ELF-1 (cell line): ENCODE measurements around the gene VWF.
"Not testable (repeated sequence)": the region's sequence is repeated elsewhere in the genome, so short reads cannot be mapped to it uniquely, and the experiment has no call there.

Experiments used
- DNase-seq: peaks from one replicate; pipeline ENCODE4 v3.0.0-alpha.2; 2016; ENCODE audit warnings: low read depth, low spot score

VWF gene

DNA sequence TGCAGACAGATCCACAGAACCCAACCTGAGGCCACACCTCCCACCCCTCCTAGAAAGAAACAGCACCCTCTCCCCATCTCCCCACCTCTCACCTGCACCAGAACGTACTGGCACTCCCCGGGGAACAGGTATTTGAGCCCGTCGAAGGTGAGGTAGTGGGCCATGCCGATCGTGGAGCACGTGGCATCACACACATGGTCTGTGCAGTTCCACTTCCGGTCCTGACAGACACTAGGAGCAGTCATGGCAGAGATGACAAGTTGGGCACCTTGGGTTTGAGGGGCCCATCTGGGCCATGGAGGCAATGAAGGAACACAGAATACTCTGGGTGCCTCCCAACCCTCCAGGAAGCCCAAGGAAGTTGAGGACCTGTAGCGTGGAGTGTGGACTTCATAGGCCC is 89.9 kb downstream of the VWF start:
- no peak for DNase-seq

GRCh38 chr12:6033546-6033945 is 90.9 kb downstream of the VWF start:
- DNase-seq, result no peak

DNA sequence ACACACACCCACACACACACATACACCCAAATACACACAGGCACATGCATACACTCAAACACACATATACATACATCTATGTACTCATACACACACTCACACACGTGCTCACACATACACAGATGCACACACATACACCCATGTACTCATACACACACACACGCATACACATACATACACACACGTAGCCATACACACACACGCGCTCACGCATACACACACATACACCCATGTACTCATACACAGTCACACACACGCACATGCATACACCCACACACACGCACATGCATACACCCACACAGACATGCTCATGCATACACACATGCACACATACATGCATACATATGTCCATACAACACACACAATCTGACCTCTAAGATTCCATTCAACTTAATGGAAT is 91.7 kb downstream of the VWF start:
- no peak for DNase-seq

DNA sequence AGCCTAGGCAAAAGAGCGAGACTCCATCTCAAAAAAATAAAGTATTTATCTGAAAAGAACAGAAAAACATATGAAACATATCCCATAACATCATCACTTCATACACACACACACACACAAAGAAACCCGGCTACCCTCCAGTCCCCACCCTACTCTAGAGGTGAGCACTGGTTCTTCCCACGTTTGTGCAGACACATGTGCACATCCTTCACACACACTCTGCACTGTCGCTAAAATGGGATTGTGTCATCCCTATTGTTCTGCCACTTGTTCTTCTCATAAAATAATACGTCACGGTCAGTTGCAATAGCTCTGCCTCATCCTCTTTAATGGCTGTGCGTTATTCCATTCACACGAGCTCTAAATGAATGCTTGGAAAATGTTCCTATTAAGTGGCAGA is 93.5 kb downstream of the VWF start:
- DNase-seq, result no peak

- DNase-seq, result no peak
These were observed 94.4 kb downstream of the VWF start for GRCh38 chr12:6030081-6030480.

DNA sequence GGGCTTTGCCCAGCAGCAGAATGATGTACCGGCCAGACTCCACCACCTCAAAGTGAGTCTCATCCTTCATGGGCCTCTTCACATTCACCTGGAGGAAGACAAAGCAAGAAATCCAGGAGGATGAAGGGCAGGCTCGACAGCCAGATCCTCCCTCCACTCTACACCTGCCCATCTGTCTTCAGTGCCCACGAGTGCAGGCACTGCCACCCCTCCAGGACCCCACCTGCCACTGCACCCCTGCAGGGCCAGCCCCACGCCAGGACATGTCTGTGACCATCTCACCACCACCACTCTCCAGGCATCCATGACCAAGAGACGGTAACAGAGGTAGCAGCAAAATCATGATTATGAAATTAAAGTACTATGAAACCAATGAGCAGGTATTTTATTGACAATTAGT is 95.1 kb downstream of the VWF start:
- DNase-seq, result no peak

GRCh38 chr12:6026998-6027397 is 97.5 kb downstream of the VWF start:
- no peak for DNase-seq

DNA sequence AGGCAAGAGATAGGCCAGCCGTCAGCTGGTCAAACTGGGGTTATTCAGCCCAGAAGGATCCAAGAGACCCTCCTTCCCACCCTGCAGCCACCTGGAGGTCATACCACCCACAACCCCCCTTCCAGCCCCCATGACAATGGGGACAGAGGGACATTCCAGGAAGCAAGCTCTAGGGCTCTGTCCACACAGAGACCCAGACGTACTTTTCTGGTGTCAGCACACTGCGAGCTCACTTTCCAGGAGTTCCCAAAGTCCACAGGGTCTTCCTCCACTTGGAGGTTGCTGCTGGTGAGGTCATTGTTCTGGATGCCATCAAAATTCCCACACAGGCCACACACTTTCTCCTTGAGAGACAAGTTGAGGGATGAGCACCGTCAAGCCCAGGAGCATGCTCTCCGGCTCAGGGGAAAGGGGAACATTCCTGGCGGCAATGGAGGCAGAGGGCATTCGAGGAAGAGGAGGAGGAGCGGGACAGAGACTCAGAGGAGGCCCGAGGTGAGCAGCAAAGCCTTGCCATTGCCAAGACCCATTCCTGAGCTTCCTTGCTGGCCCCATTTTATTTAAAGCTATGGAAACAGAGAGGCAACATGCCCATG is 98.7 kb downstream of the VWF start:
- not testable (repeated sequence) for DNase-seq

DNA sequence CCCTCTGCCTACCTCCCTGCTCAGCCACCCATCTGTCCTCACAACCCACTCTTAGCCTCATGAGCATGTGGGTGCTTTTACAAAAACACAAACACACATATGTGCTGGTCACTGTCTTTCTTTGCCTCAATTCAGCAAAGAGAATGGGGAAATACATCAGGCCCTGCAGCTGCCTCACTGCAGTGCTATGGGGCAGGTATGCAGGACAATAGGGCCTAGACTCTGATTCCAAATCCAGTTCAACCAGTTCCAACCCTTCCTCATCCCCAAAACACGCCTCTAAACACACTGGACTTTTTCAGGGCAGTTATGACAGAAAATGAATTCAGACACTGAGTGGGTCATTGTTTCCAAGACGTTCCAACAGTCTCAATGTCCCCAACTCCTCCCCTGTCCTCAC is 100.4 kb downstream of the VWF start:
- peak; percentile 28 for DNase-seq

- DNase-seq, result no peak
These were observed 103.5 kb downstream of the VWF start for GRCh38 chr12:6020930-6021329.

DNA sequence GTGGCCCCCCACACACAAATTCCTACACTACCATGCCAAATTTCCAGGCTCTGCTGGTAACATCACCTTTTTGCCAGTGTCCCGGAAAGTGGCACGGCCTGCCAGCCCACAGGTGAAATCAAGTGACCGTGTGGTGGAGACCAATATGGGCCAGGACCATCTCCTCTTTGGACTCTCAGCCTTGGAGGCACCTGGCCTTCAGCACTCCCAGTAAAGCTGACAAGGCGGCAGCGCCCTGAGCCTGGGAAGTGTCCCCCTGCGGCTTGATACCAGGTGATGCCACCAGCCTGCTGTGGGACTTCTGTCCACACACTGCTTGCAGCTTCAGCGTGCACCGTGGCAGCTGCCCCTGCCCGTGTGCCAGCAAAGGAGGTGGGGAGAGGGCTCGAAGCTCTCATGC is 104.0 kb downstream of the VWF start:
- DNase-seq, result not testable (repeated sequence)

DNA sequence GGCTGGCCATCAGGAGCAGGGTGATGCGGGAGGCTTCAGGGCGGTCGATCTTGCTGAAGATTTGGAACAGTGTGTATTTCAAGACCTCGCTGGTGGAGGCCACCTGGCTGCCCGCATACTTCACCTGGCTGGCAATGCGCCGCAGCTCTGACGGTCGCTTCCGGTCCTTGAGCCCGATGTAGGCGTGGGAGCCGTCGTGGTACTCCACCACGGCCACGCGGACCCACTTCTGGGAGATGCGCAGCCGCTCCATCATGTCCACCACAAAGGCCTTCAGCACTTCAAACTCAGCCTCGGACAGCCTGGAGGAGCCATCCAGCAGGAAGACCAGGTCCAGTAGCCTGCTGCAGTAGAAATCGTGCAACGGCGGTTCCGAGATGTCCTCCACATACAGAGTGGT is 105.2 kb downstream of the VWF start:
- not testable (repeated sequence) for DNase-seq

GRCh38 chr12:6018265-6018664 is 106.2 kb downstream of the VWF start:
- no peak for DNase-seq

DNA sequence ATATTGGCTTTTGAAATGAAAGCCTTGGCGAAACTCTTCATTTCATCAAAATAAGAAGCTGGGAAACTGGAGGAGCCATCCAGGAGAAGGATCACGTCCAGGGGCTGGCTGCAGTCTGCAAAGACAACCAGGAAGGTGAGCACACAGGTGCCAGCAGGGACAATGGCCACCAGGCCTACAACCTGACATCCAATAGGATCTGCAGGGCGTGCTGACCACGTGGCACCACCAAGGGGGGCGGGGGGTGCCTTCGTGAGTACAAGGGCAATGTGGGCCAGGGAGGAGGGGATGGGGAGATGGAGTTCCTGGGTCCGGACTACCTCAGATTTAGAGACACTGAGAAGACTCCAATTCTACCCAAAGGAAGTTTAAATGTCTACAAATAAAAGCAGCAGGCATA is 107.7 kb downstream of the VWF start:
- no peak for DNase-seq

DNA sequence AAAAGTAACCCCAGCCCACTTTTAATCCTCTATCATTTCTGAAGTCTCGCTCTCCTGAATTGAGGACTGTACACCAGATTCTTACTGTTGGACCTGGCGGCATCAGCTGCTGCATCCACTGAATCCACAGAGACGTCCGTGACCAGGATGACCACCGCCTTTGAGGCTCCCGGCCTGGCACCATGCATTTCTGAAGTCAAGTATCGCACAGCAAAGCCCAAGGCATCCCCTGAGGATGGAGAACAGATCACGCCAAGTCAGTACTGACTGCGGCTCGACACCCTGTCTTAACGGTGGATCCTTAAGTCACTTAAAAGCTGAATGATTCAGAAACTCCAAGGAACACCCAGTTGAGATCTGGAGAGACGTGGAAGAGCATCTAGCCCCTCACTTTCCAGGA is 108.5 kb downstream of the VWF start:
- DNase-seq, result not testable (repeated sequence)

GRCh38 chr12:6015271-6015670 is 109.2 kb downstream of the VWF start:
- DNase-seq, result not testable (repeated sequence)

DNA sequence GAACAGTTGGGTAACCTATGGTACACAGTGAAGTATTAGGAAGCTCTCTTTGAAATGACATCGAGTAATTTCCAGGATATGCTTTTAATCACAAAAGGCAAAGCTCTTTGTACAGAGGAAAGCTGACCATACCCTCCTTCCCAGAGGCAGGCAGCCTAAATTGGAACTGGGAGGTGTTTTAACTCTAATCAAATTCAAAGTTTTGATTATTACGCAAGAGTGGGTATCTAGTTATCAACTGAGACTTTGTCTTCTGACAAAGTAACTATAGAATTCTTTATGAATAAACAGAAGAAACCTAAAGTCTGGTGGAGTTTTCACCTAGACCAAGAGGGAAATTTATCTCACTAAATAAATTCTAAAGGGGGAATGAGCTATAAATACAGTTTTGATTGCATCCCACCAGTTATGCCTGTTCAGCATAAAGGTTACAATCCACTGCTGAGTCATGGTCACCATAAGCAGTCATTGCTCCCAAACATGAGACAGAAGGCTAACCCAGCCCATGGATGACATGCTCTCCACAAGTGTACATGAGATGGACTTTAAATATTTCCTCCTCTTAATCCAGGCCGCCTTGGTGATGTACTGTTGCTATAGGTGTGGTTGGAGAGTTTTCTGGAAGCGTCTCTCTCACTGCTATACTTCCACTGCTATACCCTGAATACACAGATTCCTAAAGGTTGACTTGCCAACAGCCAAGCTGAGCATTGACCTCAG is 113.7 kb downstream of the VWF start:
- DNase-seq, result not testable (repeated sequence)

GRCh38 chr12:5997260-5997659 is 127.2 kb downstream of the VWF start:
- DNase-seq, result no peak

- DNase-seq, result no peak
These were observed 128.0 kb downstream of the VWF start for GRCh38 chr12:5996459-5996858.

DNA sequence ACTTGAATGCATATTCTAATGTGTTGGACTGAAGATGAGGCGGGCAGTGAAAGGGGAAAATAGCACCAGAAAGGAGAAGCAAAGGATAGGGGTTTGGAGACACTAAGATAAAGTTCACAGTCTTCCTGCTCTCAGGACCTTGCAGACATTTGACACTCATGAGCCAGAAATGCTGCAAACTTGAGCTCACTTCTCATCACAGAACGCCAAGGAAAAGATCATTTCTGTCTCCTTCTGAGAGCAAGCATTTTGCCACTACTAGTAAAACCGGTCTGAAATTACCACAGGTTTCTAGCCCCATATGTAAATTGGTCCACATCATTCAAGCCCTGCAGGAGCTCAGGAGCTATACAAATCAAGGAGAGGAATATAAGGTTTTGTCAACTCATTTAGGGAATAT is 134.8 kb downstream of the VWF start:
- DNase-seq, result no peak

DNA sequence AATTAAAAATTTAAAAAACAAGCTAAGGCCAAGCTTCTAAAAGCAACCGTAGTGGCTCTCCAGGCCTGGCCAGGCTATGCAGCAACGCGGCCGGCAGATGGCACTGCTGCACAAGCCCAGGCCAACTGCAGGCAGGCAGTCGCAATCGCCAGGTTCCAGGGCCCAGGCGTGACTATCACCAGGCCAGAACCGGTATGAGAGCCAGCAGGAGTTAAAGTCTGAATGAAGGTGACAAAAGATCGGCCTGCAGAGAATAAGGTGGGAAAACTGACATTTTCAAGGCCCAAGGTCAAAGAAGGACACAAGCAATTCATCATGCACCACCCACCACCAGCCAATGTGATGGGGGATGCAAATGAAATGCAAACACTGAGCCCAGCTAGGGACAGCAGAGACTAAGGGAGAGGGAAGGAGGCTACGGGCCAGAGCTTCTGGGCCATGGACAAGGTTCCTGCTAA is 135.8 kb downstream of the VWF start:
- DNase-seq, result peak; percentile 89

DNA sequence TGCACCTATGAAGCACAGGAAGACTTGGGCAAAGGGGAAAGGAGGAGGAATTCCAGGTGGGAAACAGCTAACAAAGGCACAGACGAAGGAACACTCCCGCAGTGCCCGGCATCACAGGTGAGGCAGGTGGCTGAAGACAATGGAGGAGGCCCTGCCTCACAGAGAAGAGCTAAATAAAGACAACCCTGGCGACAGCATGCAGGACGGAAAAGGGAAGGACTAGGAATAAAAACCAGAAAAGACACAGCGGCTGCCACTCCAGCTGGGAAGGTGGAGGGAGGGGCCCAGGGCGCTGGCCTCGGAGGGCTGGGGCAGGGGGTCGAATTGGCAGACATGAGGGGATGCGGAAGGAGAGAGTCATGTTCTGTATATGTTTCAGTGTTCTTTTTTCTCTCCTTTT is 136.4 kb downstream of the VWF start:
- DNase-seq, result no peak

GRCh38 chr12:5987573-5987972 is 136.9 kb downstream of the VWF start:
- no peak for DNase-seq

DNA sequence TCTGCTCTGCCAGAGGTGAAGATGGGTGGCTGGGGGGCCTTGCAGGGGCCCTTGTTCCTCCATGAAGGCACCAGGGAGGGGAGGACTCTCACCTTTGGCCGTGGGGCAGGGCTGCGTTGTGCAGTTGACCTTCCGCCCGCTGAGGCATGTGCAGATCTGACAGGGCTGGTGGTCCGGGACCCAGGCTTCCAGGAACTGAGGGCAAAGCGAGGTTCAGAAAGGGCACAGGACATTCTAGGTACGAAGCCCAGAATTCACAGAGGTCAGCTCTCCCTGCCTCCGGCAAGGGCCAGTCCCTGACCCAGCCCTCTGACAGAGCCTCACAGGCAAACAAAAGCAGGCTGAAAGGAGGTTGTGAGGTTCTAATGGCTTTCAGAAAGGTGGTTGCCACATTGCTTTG is 139.0 kb downstream of the VWF start:
- peak; percentile 15 for DNase-seq
